Brain microvascular endothelial cell (primary cell): ENCODE results near the gene IFNA17.
"Not testable (repeated sequence)": the region's sequence is repeated elsewhere in the genome, so short reads cannot be mapped to it uniquely, and the experiment has no call there.

Source experiments
- DNase-seq: peaks from one replicate; pipeline ENCODE4 v3.0.0-alpha.2; 2020
- H3K27ac ChIP-seq: fragments of 250-450 bp; sonication (Bioruptor Pico); 2 replicates; pipeline ENCODE4 v1.5.1; 2020; ENCODE audit warnings: mild to moderate bottlenecking, moderate library complexity
- H3K27me3 ChIP-seq: fragments of 250-450 bp; sonication (Bioruptor Pico); replicated peaks from 2 replicates; pipeline ENCODE4 v1.5.1; 2020; ENCODE audit warnings: mild to moderate bottlenecking
- H3K36me3 ChIP-seq: fragments of 250-450 bp; sonication (Bioruptor Pico); replicated peaks from 2 replicates; pipeline ENCODE4 v1.5.1; 2020; ENCODE audit warnings: mild to moderate bottlenecking
- H3K4me3 ChIP-seq: 2 replicates; pipeline ENCODE4 v1.5.1; 2011; ENCODE audit warnings: low read depth, mild to moderate bottlenecking, control low read depth, low read length, moderate library complexity
- CTCF ChIP-seq: IDR thresholded peaks from 2 replicates; pipeline ENCODE4 v1.5.1; 2011; ENCODE audit warnings: low read depth, mild to moderate bottlenecking, moderate library complexity, low read length, control low read depth, inconsistent platforms; ENCODE audit errors: missing control alignments
- in situ Hi-C: cut with HindIII; loops from 2 replicates; pipeline ENCODE4 v1.10.0; 2017; ENCODE audit warnings: low sequenced_read_pairs, low pct_ligation_motif_present

The IFNA17 gene

DNA sequence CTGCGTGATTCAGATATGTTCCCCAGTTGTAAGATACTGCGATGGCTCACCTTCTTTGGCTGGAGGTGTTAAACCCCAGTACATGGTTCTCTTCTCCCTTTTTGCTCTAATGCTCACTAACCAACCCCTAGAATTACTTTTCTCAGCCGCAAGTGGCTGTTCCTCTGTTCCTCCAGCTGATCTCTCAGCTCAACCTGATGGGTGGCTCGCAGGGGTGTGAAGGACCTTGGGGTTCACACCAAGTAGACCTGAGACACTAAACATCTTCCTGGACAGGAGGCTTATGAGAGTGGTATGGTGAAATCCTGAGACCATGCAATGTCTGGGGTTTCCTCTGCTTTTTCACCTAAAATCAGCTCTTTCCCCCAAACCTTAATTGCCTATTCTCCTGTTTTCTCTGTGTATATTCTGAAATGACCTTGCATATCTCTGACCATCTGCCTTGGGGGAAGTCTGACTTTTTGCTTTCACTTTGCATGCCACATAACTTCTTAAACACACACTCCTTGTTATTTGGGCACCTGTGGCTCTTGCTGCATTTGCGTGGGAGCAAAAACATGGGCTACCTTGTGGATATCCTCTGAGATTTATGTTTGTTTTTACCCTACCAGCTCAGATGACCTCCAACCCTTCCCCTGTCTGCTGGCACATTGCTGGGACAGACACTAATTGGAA lies 27.7 kb upstream of the IFNA17 start:
- Histone ChIP-seq H3K36me3 (no peaks in the 10 kb centered on the region), H3K4me3 (no peak overlapping the region), H3K27ac (no peak overlapping the region), H3K27me3 (peaks cover 2% of the 10 kb centered on the region)
- in situ Hi-C loops = no loop called here
- no peak for DNase-seq
- no peak for TF ChIP-seq CTCF

DNA sequence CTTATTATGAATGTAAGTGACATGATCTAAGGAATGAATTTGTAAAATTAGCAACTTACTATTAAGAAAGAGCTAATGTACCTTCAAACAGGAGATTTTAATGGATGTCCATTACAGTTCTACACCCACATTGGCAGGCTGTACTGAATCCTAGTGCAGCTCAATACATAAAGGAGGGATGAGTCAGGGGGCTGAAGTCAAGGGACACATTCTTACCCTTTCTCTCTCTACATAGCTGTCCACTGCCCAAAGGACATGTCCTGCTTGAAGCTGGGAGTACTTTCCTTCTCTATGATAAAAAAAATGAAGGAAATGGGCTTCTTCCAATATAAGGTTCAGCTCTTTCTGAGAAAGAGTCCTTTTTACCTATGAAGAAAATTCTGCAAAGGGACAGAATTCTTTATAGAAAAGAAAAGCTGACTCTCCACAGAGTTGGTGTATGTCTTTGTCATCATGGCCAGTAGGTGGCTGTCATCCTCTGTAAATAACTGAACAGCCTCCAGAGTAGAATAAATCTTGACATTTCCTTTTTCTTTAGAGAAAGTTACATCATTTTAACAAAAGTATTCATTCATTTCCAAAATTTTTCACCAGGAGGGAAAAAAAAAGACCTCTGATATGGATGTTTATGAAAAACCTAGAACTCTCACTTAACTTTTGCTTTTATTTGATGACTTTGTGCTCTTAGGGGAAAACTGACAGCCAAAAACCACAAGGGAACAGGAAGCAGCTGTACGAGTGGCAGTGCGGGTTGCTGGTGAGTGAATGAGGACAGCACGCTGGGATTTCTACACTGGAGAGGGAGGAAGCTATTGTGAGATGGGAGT lies 24.9 kb upstream of the IFNA17 start:
- Histone ChIP-seq H3K27ac (no peak overlapping the region), H3K4me3 (no peak overlapping the region), H3K36me3 (no peaks in the 10 kb centered on the region), H3K27me3 (peaks cover 2% of the 10 kb centered on the region)
- in situ Hi-C loops = no loop called here
- DNase-seq = peak; percentile 9
- peak; percentile 59 for TF ChIP-seq CTCF

GRCh38 chr9:21251638-21252037 lies 23.6 kb upstream of the IFNA17 start:
- in situ Hi-C loops = no loop called here
- no peaks in the 10 kb centered on the region for H3K36me3 ChIP-seq
- peaks cover 2% of the 10 kb centered on the region for H3K27me3 ChIP-seq
- no peak for DNase-seq
- TF ChIP-seq CTCF = no peak
- H3K27ac ChIP-seq = no peak overlapping the region
- H3K4me3 ChIP-seq = no peak overlapping the region

DNA sequence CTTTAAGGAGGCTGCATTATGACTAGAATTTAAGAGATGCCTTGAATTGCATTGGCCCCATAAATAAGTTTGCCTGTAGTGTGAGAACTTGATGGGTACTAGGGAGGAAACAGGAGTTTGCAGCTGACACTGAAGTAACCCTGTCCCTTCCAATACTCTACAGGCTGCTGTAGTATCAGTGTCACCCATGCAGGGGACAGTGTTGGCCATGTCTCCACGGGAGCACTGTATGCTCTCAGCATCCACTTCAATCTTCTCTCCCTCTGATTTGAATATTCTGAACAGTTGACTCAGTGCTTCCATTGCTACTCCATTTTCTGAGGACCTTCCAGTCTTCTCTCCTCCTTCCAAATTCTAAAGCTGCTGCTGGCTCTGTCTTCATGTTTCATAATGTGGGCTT lies 23.2 kb upstream of the IFNA17 start:
- no peak overlapping the region for H3K27ac ChIP-seq
- in situ Hi-C loops = no loop called here
- H3K4me3 ChIP-seq = no peak overlapping the region
- H3K36me3 ChIP-seq = no peaks in the 10 kb centered on the region
- no peak for TF ChIP-seq CTCF
- no peak for DNase-seq
- H3K27me3 ChIP-seq = peaks cover 2% of the 10 kb centered on the region

DNA sequence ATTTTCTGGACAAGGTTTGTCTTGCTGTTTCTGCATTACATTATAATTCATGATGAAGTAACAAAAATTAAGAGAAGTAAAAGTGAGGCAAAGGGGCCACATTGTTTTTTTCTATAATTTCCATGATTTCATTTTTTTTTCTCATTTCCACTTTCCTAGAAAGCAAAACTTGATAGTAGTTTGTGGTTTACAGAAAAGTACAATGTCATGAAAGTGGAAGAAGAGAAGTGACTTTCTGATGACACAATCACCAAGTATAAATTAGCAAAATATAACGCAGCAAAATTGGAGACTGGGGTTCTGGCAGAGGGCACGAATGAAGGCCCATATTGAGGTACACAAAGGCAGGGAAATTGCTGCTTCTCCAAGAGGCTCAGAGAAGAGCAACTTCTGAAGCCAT lies 16.8 kb upstream of the IFNA17 start:
- TF ChIP-seq CTCF = no peak
- DNase-seq = no peak
- no peaks in the 10 kb centered on the region for H3K36me3 ChIP-seq
- H3K27ac ChIP-seq = no peak overlapping the region
- no peak overlapping the region for H3K4me3 ChIP-seq
- H3K27me3 ChIP-seq = no peaks in the 10 kb centered on the region
- in situ Hi-C loops = no loop called here

DNA sequence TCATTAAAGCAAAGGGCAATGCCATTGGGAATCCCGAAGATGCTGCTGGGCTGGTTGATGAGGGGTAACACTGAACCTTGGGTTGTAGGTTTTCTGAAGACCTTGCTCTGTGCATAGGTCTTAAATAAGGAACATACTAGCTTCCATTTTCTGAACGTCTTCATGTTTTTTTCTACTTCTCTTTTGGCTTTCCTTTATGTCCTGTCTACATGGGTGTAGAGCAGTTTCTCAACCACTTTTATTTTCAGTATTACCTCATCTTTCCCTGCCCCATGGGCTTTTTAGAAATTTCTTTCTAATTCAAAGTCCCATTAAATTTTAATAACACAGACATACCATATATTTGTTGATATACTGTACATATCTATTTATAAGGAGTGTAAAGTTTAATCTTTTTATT lies 11.9 kb upstream of the IFNA17 start, which contains the start of gene IFNA14:
IFNA14 (minus strand) TSS at position 95 of the 400 bp plus-strand sequence; CDS start at position 25, 70 bp downstream.
- no peak for DNase-seq
- H3K27me3 ChIP-seq = no peaks in the 10 kb centered on the region
- TF ChIP-seq CTCF = no peak
- H3K27ac ChIP-seq = no peak within 1 kb of the TSS
- no peaks in the 10 kb centered on the region for H3K36me3 ChIP-seq
- in situ Hi-C loops = no loop called here
- no peak within 1 kb of the TSS for H3K4me3 ChIP-seq

DNA sequence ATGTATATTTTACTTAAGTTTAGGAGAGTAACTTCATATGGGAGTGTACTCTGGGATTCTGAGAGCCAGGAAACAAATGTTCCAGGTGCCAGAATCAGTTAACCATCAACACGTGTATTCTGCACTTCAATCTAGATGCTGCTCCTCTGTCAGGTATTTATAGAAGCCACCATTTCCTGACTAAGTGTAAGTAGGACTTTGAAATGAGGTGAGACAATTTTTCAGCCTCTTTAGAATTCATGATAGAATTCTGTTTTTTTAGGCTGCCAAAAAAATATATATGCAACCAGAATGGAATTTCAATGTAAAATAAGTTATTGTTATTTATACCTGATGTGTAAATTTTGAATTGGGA lies 8.3 kb upstream of the IFNA17 start:
- in situ Hi-C loops, DNase-seq, H3K27me3 ChIP-seq, H3K4me3 ChIP-seq, H3K36me3 ChIP-seq, H3K27ac ChIP-seq: not testable (repeated sequence)
